ENCODE results near the gene TTLL11. TPM values are rescaled to one million over a fixed set of nuclear protein-coding genes. Genes with fewer than 3 reads are reported as not detected.

TTLL11 gene
- total RNA-seq, 4 donors from 2014 or later: 12.3 to 20.5 (median 15.3) TPM

- DNase-seq (no peak), ATAC-seq (no peak)
- H3K27me3 ChIP-seq: no peaks in the 10 kb centered on the region
- H3K9me3 ChIP-seq: no peaks in the 10 kb centered on the region
- in situ Hi-C loops (cut with MboI; ENCODE audit: low sequenced_read_pairs in 4 of 4): no loop called here
- no peaks in the 10 kb centered on the region for H3K36me3 ChIP-seq
- TF ChIP-seq POLR2A (IDR thresholded peaks at IDR 0.05): no peak
- TF ChIP-seq, protein P1, sequence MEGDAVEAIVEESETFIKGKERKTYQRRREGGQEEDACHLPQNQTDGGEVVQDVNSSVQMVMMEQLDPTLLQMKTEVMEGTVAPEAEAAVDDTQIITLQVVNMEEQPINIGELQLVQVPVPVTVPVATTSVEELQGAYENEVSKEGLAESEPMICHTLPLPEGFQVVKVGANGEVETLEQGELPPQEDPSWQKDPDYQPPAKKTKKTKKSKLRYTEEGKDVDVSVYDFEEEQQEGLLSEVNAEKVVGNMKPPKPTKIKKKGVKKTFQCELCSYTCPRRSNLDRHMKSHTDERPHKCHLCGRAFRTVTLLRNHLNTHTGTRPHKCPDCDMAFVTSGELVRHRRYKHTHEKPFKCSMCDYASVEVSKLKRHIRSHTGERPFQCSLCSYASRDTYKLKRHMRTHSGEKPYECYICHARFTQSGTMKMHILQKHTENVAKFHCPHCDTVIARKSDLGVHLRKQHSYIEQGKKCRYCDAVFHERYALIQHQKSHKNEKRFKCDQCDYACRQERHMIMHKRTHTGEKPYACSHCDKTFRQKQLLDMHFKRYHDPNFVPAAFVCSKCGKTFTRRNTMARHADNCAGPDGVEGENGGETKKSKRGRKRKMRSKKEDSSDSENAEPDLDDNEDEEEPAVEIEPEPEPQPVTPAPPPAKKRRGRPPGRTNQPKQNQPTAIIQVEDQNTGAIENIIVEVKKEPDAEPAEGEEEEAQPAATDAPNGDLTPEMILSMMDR (IDR thresholded peaks at IDR 0.05 in 4 of 5, conservative IDR thresholded peaks at IDR 0.05 in 1 of 5): no peak
- intact Hi-C loops (cut with DNase I; ENCODE audit: low total_unique reads): no loop called here
- peaks cover 0 to 4% of the 10 kb centered on the region in 2 donors for H3K4me1 ChIP-seq
- H3K27ac ChIP-seq: no peak overlapping the region
- no peak overlapping the region for H3K4me3 ChIP-seq
Observed at GRCh38 chr9:122029898-122030297, 63.2 kb downstream of the TTLL11 start.

DNA sequence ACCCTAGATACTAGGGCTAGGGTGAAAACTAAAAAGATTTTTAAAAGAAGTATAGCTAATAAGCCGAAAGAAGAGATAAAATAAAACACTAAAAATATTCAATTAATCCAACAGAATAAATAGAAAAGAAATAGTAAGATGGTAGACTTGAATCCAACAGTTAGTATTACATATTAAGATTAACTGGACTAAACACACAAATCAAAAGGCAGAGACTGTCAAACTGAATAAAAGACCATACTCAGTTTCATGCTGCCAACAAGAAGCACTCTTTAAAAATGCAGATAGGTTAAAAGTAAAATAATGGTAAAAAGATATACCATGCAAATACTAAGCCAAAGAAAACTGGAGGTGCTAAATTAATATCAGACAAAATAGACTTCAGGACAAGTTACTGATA is 65.0 kb downstream of the TTLL11 start:
- H3K4me1 ChIP-seq: no peaks in the 10 kb centered on the region
- no peak overlapping the region for H3K27ac ChIP-seq
- TF ChIP-seq, protein P1 (IDR thresholded peaks at IDR 0.05 in 4 of 5, conservative IDR thresholded peaks at IDR 0.05 in 1 of 5): no peak
- TF ChIP-seq POLR2A (IDR thresholded peaks at IDR 0.05): no peak
- H3K27me3 ChIP-seq: no peaks in the 10 kb centered on the region
- intact Hi-C loops (cut with DNase I; ENCODE audit: low total_unique reads) (no loop called here), in situ Hi-C loops (cut with MboI; ENCODE audit: low sequenced_read_pairs in 4 of 4) (no loop called here)
- ATAC-seq: no peak
- no peak for DNase-seq
- no peak overlapping the region for H3K4me3 ChIP-seq
- no peaks in the 10 kb centered on the region for H3K9me3 ChIP-seq
- no peaks in the 10 kb centered on the region for H3K36me3 ChIP-seq

GRCh38 chr9:122020398-122020797 is 72.7 kb downstream of the TTLL11 start:
- peaks cover 11 to 16% of the 10 kb centered on the region in 2 donors for H3K4me1 ChIP-seq
- H3K9me3 ChIP-seq: no peaks in the 10 kb centered on the region
- H3K4me3 ChIP-seq: no peak overlapping the region
- in situ Hi-C loops (cut with MboI; ENCODE audit: low sequenced_read_pairs in 4 of 4) (no loop called here), intact Hi-C loops (cut with DNase I; ENCODE audit: low total_unique reads) (no loop called here)
- DNase-seq (no peak), ATAC-seq (no peak)
- H3K36me3 ChIP-seq: no peaks in the 10 kb centered on the region
- TF ChIP-seq POLR2A (IDR thresholded peaks at IDR 0.05): no peak
- TF ChIP-seq, protein P1 (IDR thresholded peaks at IDR 0.05 in 4 of 5, conservative IDR thresholded peaks at IDR 0.05 in 1 of 5): no peak
- H3K27ac ChIP-seq: no peak overlapping the region
- no peaks in the 10 kb centered on the region for H3K27me3 ChIP-seq

DNA sequence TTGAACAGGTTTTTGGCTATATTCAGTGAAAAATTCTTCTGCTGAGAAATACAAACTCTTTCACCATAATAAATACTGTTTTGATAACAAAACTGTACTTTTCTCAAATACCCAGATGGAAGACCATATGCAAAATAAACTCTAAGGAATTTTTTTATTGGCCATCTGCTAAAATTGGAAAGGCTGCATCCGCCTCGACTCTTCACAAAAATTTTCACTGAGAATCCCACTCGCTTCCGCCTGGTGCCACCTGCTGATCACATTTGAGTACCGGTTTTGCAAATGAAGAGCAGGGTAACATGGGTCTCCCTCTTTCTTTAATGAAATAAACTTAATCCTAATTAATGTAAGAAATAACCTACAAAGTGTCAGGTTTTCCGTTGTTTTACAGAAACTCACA is 76.4 kb downstream of the TTLL11 start:
- no peak overlapping the region for H3K4me3 ChIP-seq
- ATAC-seq: no peak
- intact Hi-C loops (cut with DNase I; ENCODE audit: low total_unique reads): no loop called here

More for the DNA sequence above, 76.4 kb downstream of the TTLL11 start:
- in situ Hi-C loops (cut with MboI; ENCODE audit: low sequenced_read_pairs in 4 of 4): no loop called here
- Histone ChIP-seq H3K9me3 (no peaks in the 10 kb centered on the region), H3K27me3 (no peaks in the 10 kb centered on the region), H3K27ac (no peak overlapping the region), H3K36me3 (no peaks in the 10 kb centered on the region), H3K4me1 (peaks cover 30 to 35% of the 10 kb centered on the region in 2 donors)
- TF ChIP-seq, protein P1 (IDR thresholded peaks at IDR 0.05 in 4 of 5, conservative IDR thresholded peaks at IDR 0.05 in 1 of 5): peak in 2 of 5 experiments; percentile 12 to 48
- TF ChIP-seq POLR2A (IDR thresholded peaks at IDR 0.05): no peak
- DNase-seq: no peak
